ENCODE data around the gene TBC1D10A.
A peak's percentile ranks its signal among the peaks of the same experiment; 100 is the strongest.

Gene TBC1D10A

DNA sequence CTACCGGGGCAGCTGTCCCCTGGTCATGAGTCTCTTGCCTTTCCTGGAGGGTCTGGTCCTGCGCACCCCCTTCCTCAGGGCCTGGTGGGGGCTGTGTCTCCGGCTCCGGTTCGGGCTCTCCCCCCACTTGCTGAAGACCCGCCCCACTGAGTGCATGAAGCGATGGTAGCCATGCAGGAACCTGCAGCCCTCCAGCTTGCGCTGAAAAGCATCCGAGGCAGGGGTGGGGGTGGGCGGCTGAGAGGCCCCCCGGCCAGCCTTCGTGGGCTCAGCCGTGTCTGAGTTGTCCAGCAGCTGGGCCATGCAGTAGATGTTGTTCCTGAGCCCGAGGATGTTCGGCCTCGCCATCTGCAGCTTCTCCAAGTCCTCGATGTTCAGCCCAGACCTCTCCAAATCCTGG, 62.9 kb downstream of the TBC1D10A start:
- DNase-seq (ENCODE audit: extremely low read depth, low read depth) = no peak
- TF ChIP-seq, protein P1, sequence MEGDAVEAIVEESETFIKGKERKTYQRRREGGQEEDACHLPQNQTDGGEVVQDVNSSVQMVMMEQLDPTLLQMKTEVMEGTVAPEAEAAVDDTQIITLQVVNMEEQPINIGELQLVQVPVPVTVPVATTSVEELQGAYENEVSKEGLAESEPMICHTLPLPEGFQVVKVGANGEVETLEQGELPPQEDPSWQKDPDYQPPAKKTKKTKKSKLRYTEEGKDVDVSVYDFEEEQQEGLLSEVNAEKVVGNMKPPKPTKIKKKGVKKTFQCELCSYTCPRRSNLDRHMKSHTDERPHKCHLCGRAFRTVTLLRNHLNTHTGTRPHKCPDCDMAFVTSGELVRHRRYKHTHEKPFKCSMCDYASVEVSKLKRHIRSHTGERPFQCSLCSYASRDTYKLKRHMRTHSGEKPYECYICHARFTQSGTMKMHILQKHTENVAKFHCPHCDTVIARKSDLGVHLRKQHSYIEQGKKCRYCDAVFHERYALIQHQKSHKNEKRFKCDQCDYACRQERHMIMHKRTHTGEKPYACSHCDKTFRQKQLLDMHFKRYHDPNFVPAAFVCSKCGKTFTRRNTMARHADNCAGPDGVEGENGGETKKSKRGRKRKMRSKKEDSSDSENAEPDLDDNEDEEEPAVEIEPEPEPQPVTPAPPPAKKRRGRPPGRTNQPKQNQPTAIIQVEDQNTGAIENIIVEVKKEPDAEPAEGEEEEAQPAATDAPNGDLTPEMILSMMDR (IDR thresholded peaks at IDR 0.05; ENCODE audit: low read depth, low read length, missing control alignments) = no peak
- H3K4me3 ChIP-seq (replicated peaks; ENCODE audit: low read depth, low read length) = no peak overlapping the region

DNA sequence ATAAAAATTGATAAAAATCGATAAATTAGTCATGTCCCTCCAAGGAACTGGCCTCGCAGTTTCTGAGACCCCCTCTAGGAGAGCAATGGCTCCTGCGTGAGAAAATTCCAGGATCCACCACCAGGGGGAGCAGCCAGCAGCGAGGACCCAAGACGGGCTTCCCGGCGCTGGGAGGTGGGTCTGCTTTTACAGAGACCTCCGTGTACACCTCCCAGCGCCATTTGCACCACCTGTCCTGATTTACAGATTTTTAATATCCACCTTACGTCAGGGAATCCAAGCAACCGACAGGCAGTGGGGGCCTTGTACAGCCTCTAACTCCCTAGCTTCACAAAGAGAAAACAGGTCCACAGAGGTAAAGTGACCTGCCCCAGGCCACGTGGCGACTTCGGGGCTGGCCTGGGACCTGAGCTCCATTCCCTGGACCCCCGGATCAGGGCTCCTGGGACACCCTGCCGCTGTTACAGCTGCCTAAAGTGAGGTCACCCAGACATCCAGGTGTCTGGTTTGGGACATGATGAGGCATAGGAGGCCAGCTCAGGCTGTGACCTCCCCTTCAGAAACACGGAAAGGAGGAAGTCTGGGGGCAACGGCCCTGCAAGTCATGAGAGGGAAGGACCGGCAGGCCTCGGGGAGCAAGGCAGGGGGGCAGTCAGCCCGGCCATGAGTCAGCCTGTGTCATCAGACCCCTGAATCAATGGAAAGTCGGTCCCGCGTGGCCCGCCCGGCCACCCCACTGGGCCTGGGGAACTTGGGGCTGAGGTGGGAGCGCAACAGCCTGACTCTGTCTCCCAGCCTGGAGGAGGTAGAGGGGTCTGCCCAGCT, 63.6 kb downstream of the TBC1D10A start:
- TF ChIP-seq, protein P1 (IDR thresholded peaks at IDR 0.05; ENCODE audit: low read depth, low read length, missing control alignments) = peak; percentile 90
- no peak for DNase-seq (ENCODE audit: extremely low read depth, low read depth)
- H3K4me3 ChIP-seq (replicated peaks; ENCODE audit: low read depth, low read length) = no peak overlapping the region

DNA sequence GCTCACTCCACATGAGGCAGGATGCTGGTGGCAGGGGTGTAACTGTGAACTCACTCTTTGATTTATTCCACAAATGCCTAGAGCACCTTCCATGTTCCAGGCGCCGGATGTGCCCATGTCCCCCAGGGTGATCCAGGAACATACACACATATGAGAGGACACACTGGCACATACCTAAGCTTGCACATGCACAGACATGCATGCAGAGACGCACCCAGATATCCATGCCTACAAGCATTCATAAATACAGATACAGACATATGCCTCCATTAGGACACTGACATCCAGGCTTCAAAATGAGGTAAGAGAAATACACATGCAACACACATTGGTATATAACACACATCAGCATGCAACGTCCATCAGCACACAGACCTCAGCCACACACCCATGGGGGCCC, 64.6 kb downstream of the TBC1D10A start:
- TF ChIP-seq, protein P1 (IDR thresholded peaks at IDR 0.05; ENCODE audit: low read depth, low read length, missing control alignments) = no peak
- H3K4me3 ChIP-seq (replicated peaks; ENCODE audit: low read depth, low read length) = no peak overlapping the region
- DNase-seq (ENCODE audit: extremely low read depth, low read depth) = no peak

GRCh38 chr22:30261134-30261533, 65.6 kb downstream of the TBC1D10A start:
- no peak for DNase-seq (ENCODE audit: extremely low read depth, low read depth)
- TF ChIP-seq, protein P1 (IDR thresholded peaks at IDR 0.05; ENCODE audit: low read depth, low read length, missing control alignments) = no peak

DNA sequence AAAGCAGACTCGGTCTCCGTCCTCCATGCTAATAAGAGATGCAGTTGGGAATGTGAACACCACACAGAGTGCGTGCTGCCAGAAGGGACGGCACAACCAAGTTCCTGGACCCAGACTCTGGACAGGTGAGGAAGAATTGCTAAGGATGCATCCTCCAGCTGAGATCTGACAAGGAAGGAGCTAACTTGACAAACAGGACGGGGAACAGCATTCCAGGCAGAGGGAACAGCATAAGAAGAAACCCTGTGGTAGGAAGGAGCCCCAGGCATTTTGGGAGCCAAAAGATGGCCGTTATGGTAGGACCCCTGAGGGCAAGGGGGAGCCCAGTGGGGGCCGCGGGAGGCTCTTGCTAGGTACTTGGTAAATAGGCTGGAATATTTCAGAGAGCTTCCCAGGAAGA, 66.1 kb downstream of the TBC1D10A start:
- no peak overlapping the region for H3K4me3 ChIP-seq (replicated peaks; ENCODE audit: low read depth, low read length)
- no peak for DNase-seq (ENCODE audit: extremely low read depth, low read depth)
- TF ChIP-seq, protein P1 (IDR thresholded peaks at IDR 0.05; ENCODE audit: low read depth, low read length, missing control alignments) = no peak

More at GRCh38 chr22:30261134-30261533, 65.6 kb downstream of the TBC1D10A start:
- no peak overlapping the region for H3K4me3 ChIP-seq (replicated peaks; ENCODE audit: low read depth, low read length)

- TF ChIP-seq, protein P1 (IDR thresholded peaks at IDR 0.05; ENCODE audit: low read depth, low read length, missing control alignments) = no peak
- no peak for DNase-seq (ENCODE audit: extremely low read depth, low read depth)
- no peak overlapping the region for H3K4me3 ChIP-seq (replicated peaks; ENCODE audit: low read depth, low read length)
Measured at GRCh38 chr22:30260276-30260675, 66.5 kb downstream of the TBC1D10A start.
